H1 (cell line): ENCODE results near the gene DTL. TPM values are rescaled to one million over a fixed set of nuclear protein-coding genes. Genes with fewer than 3 reads are reported as not detected.

Experiments
- CTCF ChIA-PET: fragments of 300-600 bp; sonication (Branson Sonifier 250); formaldehyde crosslinking; loops from one replicate; lab custom pipeline; 2021; ENCODE audit not compliant: partially characterized antibody; lab: Charles Lee
- POLR2A ChIA-PET: fragments of 300-600 bp; sonication (Branson Sonifier 250); formaldehyde crosslinking; loops from one replicate; lab custom pipeline; 2021; ENCODE audit warnings: inconsistent platforms; ENCODE audit not compliant: partially characterized antibody; lab: Charles Lee
- DNase-seq, 2 experiments: peaks; one replicate each; pipeline versions ENCODE4 v3.0.0 to v3.0.0-alpha.2; 2010 to 2022; ENCODE audit warnings: low spot score in 2 of 2, low read depth in 1 of 2, mixed read lengths in 1 of 2
- FAIRE-seq: peaks from 2 replicates; lab custom pipeline; 2011; peaks lifted over from hg19 to GRCh38; lab: Jason Lieb, UNC
- H2AFZ ChIP-seq: 2 replicates; pipeline ENCODE4 v1.8.1; 2012; ENCODE audit warnings: low read length, inconsistent platforms
- H2AK5ac ChIP-seq: 2 replicates; pipeline ENCODE4 v1.6.1; 2013; ENCODE audit warnings: low read depth, low read length
- H2BK120ac ChIP-seq: replicated peaks from 2 replicates; pipeline ENCODE3; 2013; ENCODE audit warnings: low read depth, low read length, inconsistent platforms
- H2BK12ac ChIP-seq: 2 replicates; pipeline ENCODE4 v1.6.1; 2013; ENCODE audit warnings: low read depth, low read length
- H2BK15ac ChIP-seq: 2 replicates; pipeline ENCODE4 v1.6.1; 2013; ENCODE audit warnings: low read length
- H2BK20ac ChIP-seq: 2 replicates; pipeline ENCODE4 v1.6.1; 2013; ENCODE audit warnings: low read length
- H2BK5ac ChIP-seq: 2 replicates; pipeline ENCODE4 v1.6.1; 2013; ENCODE audit warnings: low read depth, low read length
- H3K14ac ChIP-seq: 2 replicates; pipeline ENCODE4 v1.6.1; 2013; ENCODE audit warnings: inconsistent platforms; ENCODE audit not compliant: insufficient read length
- H3K18ac ChIP-seq: 2 replicates; pipeline ENCODE4 v1.6.1; 2013; ENCODE audit warnings: low read length; ENCODE audit errors: extremely low read depth
- H3K23ac ChIP-seq: 2 replicates; pipeline ENCODE4 v1.6.1; 2013; ENCODE audit warnings: inconsistent platforms; ENCODE audit not compliant: insufficient read length
- H3K23me2 ChIP-seq: 2 replicates; pipeline ENCODE4 v1.6.1; 2013; ENCODE audit warnings: low read depth, low read length
- H3K27ac ChIP-seq: 2 replicates; pipeline ENCODE4 v1.6.1; 2011; ENCODE audit warnings: low read depth, low read length, inconsistent platforms
- H3K27me3 ChIP-seq, 4 experiments: replicated peaks in 1 of 4; 1 replicate in 1 of 4; 2 replicates in 3 of 4; pipeline versions ENCODE4 v1.6.1 to v1.8.1; 2011 to 2013; ENCODE audit warnings: low read length in 3 of 4, mild to moderate bottlenecking in 3 of 4, inconsistent platforms in 2 of 4, mixed read lengths in 2 of 4, moderate library complexity in 1 of 4; ENCODE audit not compliant: control insufficient read depth in 3 of 4, insufficient read depth in 3 of 4; ENCODE audit errors: extremely low read depth in 1 of 4
- H3K36me3 ChIP-seq, 4 experiments: 2 replicates each; pipeline versions ENCODE4 v1.6.1 to v1.8.1; 2011 to 2013; ENCODE audit warnings: mild to moderate bottlenecking in 4 of 4, low read length in 3 of 4, moderate library complexity in 2 of 4, control low read depth in 1 of 4, inconsistent platforms in 1 of 4; ENCODE audit not compliant: insufficient read depth in 4 of 4, control insufficient read depth in 2 of 4
- H3K4ac ChIP-seq: replicated peaks from 2 replicates; pipeline ENCODE3; 2013; ENCODE audit warnings: low read length, low read depth, mixed read lengths, inconsistent platforms; ENCODE audit not compliant: insufficient read length
- H3K4me1 ChIP-seq, 4 experiments: replicated peaks in 1 of 4; 1 replicate in 1 of 4; 2 replicates in 3 of 4; pipeline versions ENCODE4 v1.6.1 to v1.8.1; 2011 to 2013; ENCODE audit warnings: low read length in 3 of 4, inconsistent platforms in 2 of 4, mixed read lengths in 1 of 4; ENCODE audit not compliant: insufficient read depth in 4 of 4, control insufficient read depth in 3 of 4
- H3K4me2 ChIP-seq, 2 experiments: 2 replicates each; pipeline versions ENCODE4 v1.6.1 to v1.8.1; 2011 to 2013; ENCODE audit warnings: low read depth in 2 of 2, low read length in 2 of 2, control low read depth in 1 of 2, inconsistent platforms in 1 of 2, mild to moderate bottlenecking in 1 of 2; ENCODE audit not compliant: insufficient read depth in 1 of 2
- H3K4me3 ChIP-seq, 4 experiments: fragments of 200-600, 300-600 bp in 1 of 4; sonication (generic), shearing (Covaris generic), sonication (Bioruptor Twin) in 1 of 4; 2 replicates each; pipeline versions ENCODE4 v1.5.1 to v1.8.1; 2011 to 2016; ENCODE audit warnings: low read length in 4 of 4, low read depth in 3 of 4, control low read depth in 2 of 4, inconsistent platforms in 2 of 4, mild to moderate bottlenecking in 2 of 4, mixed read lengths in 1 of 4, moderate library complexity in 1 of 4; ENCODE audit not compliant: insufficient read depth in 2 of 4; ENCODE audit errors: extremely low read depth in 1 of 4
- H3K56ac ChIP-seq: replicated peaks from 2 replicates; pipeline ENCODE3; 2013; ENCODE audit warnings: low read depth, mild to moderate bottlenecking, mixed read lengths, low read length, inconsistent platforms; ENCODE audit not compliant: insufficient read length
- H3K79me1 ChIP-seq: 2 replicates; pipeline ENCODE4 v1.6.1; 2013; ENCODE audit warnings: low read depth, low read length, control low read depth
- H3K79me2 ChIP-seq, 2 experiments: 2 replicates each; pipeline versions ENCODE4 v1.6.1 to v1.8.1; 2012 to 2013; ENCODE audit warnings: low read length in 2 of 2, mild to moderate bottlenecking in 2 of 2, inconsistent platforms in 1 of 2; ENCODE audit not compliant: insufficient read depth in 2 of 2, control insufficient read depth in 1 of 2
- H3K9ac ChIP-seq, 4 experiments: replicated peaks in 1 of 4; 1 replicate in 1 of 4; 2 replicates in 3 of 4; pipeline versions ENCODE4 v1.6.1 to v1.8.1; 2011 to 2013; ENCODE audit warnings: low read depth in 3 of 4, low read length in 3 of 4, control low read depth in 2 of 4, mild to moderate bottlenecking in 2 of 4, moderate library complexity in 2 of 4, inconsistent platforms in 1 of 4; ENCODE audit errors: extremely low read depth in 1 of 4
- H3K9me3 ChIP-seq, 2 experiments: 2 replicates each; pipeline versions ENCODE4 v1.6.1 to v1.8.1; 2012 to 2013; ENCODE audit warnings: mild to moderate bottlenecking in 2 of 2, moderate library complexity in 2 of 2, control low read depth in 1 of 2, inconsistent platforms in 1 of 2, low read depth in 1 of 2, low read length in 1 of 2, mixed read lengths in 1 of 2; ENCODE audit not compliant: insufficient read depth in 2 of 2
- H4K20me1 ChIP-seq, 2 experiments: replicated peaks in 1 of 2; 2 replicates each; pipeline versions ENCODE3 to v1.8.1; 2011 to 2013; ENCODE audit warnings: inconsistent platforms in 2 of 2, low read length in 2 of 2, mild to moderate bottlenecking in 1 of 2; ENCODE audit not compliant: insufficient read depth in 2 of 2, control insufficient read depth in 1 of 2
- H4K5ac ChIP-seq: 2 replicates; pipeline ENCODE4 v1.6.1; 2013; ENCODE audit warnings: low read length, low read depth, mixed read lengths, inconsistent platforms; ENCODE audit not compliant: insufficient read length
- H4K8ac ChIP-seq: 2 replicates; pipeline ENCODE4 v1.8.0; 2013; ENCODE audit warnings: mild to moderate bottlenecking, moderate library complexity, low read length, inconsistent platforms; ENCODE audit not compliant: insufficient read depth; ENCODE audit errors: extremely low read depth
- H4K91ac ChIP-seq: replicated peaks from 2 replicates; pipeline ENCODE3; 2013; ENCODE audit warnings: low read length, mixed read lengths, inconsistent platforms; ENCODE audit not compliant: insufficient read length
- HDAC2 ChIP-seq, 2 experiments: fragments of 300-600 bp in 1 of 2; sonication (generic) in 1 of 2; IDR thresholded peaks; 2 replicates each; pipeline ENCODE4 v1.6.1; 2011 to 2012; ENCODE audit warnings: low read depth in 2 of 2, low read length in 2 of 2, mild to moderate bottlenecking in 2 of 2, moderate library complexity in 2 of 2, borderline replicate concordance in 1 of 2, inconsistent platforms in 1 of 2
- RAD21 ChIP-seq, 2 experiments: IDR thresholded peaks in 1 of 2; conservative IDR thresholded peaks in 1 of 2; 2 replicates each; pipeline ENCODE4 v1.6.1; 2011; ENCODE audit warnings: low read depth in 2 of 2, low read length in 2 of 2, improper control_type of control experiment in 1 of 2, inconsistent platforms in 1 of 2, mild to moderate bottlenecking in 1 of 2, moderate library complexity in 1 of 2
- SIX5 ChIP-seq: IDR thresholded peaks from 2 replicates; pipeline ENCODE4 v1.6.1; 2011; ENCODE audit warnings: mild to moderate bottlenecking, low read depth, low read length
- WGBS, 2 experiments: shearing (Covaris generic) in 1 of 2; methylation state at CpG; one replicate each; pipeline versions ENCODE4 v1.1.6 to v1.1.7; 2013 to 2015; ENCODE audit warnings: low lambda C conversion rate in 2 of 2, mixed read lengths in 2 of 2, inconsistent platforms in 1 of 2, low coverage in 1 of 2, missing lambda C conversion rate in 1 of 2; ENCODE audit not compliant: insufficient replicate concordance in 2 of 2, insufficient coverage in 1 of 2, insufficient read length in 1 of 2; ENCODE audit errors: extremely low coverage in 1 of 2, missing lambda C conversion rate in 1 of 2; 5-methylcytosine and 5-hydroxymethylcytosine counted together
- polyA plus RNA-seq, 7 experiments: library from polyadenylated mRNA; depleted of rRNA in 3 of 7; stranded (reverse) in 5 of 7; unstranded in 2 of 7; fragments of >200 nt in 5 of 7; fragments of 200-250 nt in 2 of 7; gene quantifications; 1 replicate in 5 of 7; 2 replicates in 1 of 7; 4 replicates in 1 of 7; pipeline versions ENCODE4 v1.2.1 to v1.2.3, GENCODE V29; 2011 to 2013; ENCODE audit warnings: missing spikeins in 2 of 7, mixed read lengths in 2 of 7
- total RNA-seq: library from RNA; stranded (reverse); fragmentation: NEBNext Ultra II Directional; extraction: Animal tissue kit (Norgen Biotek cat#: 25700); gene quantifications from 2 replicates; pipeline ENCODE4 v1.2.1, GENCODE V29; 2021
- TF ChIP-seq, protein P1 (sequence below), 3 experiments: IDR thresholded peaks; 1 replicate in 2 of 3; 2 replicates in 1 of 3; pipeline versions ENCODE4 v1.5.1 to v1.6.1; 2011; ENCODE audit warnings: low read length in 3 of 3, mild to moderate bottlenecking in 3 of 3, inconsistent platforms in 2 of 3, low read depth in 1 of 3, moderate library complexity in 1 of 3; ENCODE audit not compliant: insufficient read depth in 1 of 3; ENCODE audit errors: control extremely low read depth in 1 of 3

Gene DTL
- total and polyA plus RNA-seq, 2 of the 8 experiments (the other 6 are each of a cell fraction or from before 2014, with no cell fraction given), result 36.0 to 46.9 TPM

DNA sequence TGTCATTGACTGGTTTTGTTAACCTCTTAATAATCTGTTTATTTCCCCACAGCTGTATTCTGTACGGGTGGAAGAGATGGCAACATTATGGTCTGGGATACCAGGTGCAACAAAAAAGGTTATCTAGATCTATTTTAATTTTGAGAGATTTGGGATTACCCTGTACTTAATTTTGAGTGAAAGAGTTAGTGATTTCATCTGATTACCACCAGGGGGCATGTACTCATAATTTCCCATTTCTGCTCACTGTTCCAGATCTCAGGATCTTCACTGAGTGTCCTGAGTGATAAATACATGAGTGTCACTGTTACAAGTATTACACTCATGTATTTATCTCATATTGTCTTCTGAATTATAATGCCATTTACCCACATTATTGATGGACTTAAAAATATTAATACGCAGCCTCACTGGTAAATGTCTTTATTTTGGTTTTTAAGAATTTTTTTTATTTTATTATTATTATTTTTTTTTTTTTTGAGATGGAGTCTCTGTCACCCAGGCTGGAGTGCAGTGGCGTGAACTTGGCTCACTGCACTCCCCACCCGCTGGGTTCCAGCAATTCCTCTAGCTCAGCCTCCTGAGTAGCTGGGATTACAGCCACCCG, 27.4 kb downstream of the DTL start:
- Histone ChIP-seq H3K27ac (no peak overlapping the region), H3K23ac (no peak overlapping the region), H4K5ac (no peak overlapping the region), H3K14ac (no peak overlapping the region), H3K79me2 (no peaks in the 10 kb centered on the region), H2BK12ac (no peak overlapping the region), H3K9ac (no peak overlapping the region), H2BK15ac (no peak overlapping the region), H3K4ac (no peak overlapping the region), H3K18ac (no peak overlapping the region), H2AFZ (no peak overlapping the region), H2BK5ac (no peak overlapping the region), H2BK120ac (no peak overlapping the region), H4K8ac (no peak overlapping the region), H2BK20ac (no peak overlapping the region), H4K20me1 (peaks cover 0 to 1% of the 10 kb centered on the region in 2 experiments), H3K27me3 (no peaks in the 10 kb centered on the region), H3K79me1 (no peaks in the 10 kb centered on the region), H3K4me3 (no peak overlapping the region), H3K4me1 (no peaks in the 10 kb centered on the region), H3K4me2 (no peak overlapping the region), H4K91ac (no peak overlapping the region), H3K9me3 (no peaks in the 10 kb centered on the region), H2AK5ac (no peak overlapping the region), H3K23me2 (no peaks in the 10 kb centered on the region), H3K56ac (no peak overlapping the region), H3K36me3 (peaks cover 4 to 40% (median 24%) of the 10 kb centered on the region in 4 experiments)
- DNase-seq (no peak), FAIRE-seq (no peak)
- WGBS, 2 experiments, result 94% methylated on average over 5 of the region's 5 CpGs; no CpG with 5 or more reads in 1 of the 2 experiments
- TF ChIP-seq, protein P1, sequence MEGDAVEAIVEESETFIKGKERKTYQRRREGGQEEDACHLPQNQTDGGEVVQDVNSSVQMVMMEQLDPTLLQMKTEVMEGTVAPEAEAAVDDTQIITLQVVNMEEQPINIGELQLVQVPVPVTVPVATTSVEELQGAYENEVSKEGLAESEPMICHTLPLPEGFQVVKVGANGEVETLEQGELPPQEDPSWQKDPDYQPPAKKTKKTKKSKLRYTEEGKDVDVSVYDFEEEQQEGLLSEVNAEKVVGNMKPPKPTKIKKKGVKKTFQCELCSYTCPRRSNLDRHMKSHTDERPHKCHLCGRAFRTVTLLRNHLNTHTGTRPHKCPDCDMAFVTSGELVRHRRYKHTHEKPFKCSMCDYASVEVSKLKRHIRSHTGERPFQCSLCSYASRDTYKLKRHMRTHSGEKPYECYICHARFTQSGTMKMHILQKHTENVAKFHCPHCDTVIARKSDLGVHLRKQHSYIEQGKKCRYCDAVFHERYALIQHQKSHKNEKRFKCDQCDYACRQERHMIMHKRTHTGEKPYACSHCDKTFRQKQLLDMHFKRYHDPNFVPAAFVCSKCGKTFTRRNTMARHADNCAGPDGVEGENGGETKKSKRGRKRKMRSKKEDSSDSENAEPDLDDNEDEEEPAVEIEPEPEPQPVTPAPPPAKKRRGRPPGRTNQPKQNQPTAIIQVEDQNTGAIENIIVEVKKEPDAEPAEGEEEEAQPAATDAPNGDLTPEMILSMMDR (IDR thresholded peaks at IDR 0.05; ENCODE audit: control extremely low read depth in 1 of 3, insufficient read depth in 1 of 3, low read depth in 1 of 3, low read length in 3 of 3), result peak in 2 of 3 experiments; percentile 10 to 35; a peak in 2 of 4 replicates
- TF ChIP-seq HDAC2 (IDR thresholded peaks at IDR 0.05; ENCODE audit: borderline replicate concordance in 1 of 2, low read depth in 2 of 2, low read length in 2 of 2) (0 out of 4 replicates have a peak, but pooled peaks of 1 of the 2 experiments have one; percentile 44), RAD21 (IDR thresholded peaks at IDR 0.05 in 1 of 2, conservative IDR thresholded peaks at IDR 0.05 in 1 of 2; ENCODE audit: low read depth in 2 of 2, low read length in 2 of 2) (peak; percentile 17 to 28; a peak in 3 of 4 replicates), SIX5 (no peak)
- ChIA-PET CTCF (interaction anchor here (0.6 to 3.7 kb wide), 40 partner anchors 8 to 426 kb away, joined by 3 to 33 read pairs (median 3); partner anchors contain the start of genes DTL and INTS7), POLR2A (no interaction called here)
